IMR-90 (cell line): ENCODE data around the gene RAP1GAP. TPM values are rescaled to one million over a fixed set of nuclear protein-coding genes. Genes with fewer than 3 reads are reported as not detected.
A peak's percentile ranks its signal among the peaks of the same experiment; 100 is the strongest.

Experiments used
- ATAC-seq: fragments of 200-7000 bp; cut with Tn5 transposase; 2 replicates; pipeline ENCODE4 v1.9.1; 2020; ENCODE audit warnings: low read depth, mild to moderate bottlenecking, moderate library complexity
- BruUV-seq: library from RNA; stranded (reverse); fragments of 400-500 nt; replicated peaks from 2 replicates; lab custom pipeline; 2021; lab: Mats Ljungman, UMichigan
- CTCF ChIA-PET: fragments of 300-600 bp; formaldehyde crosslinking; extraction: SDS; loops from one replicate; lab custom pipeline; 2021; ENCODE audit warnings: antibody characterized with exemption; lab: Yijun Ruan, JAX
- POLR2A ChIA-PET: fragments of 300-600 bp; sonication (Branson Sonifier 250); formaldehyde crosslinking; loops from one replicate; lab custom pipeline; 2022; ENCODE audit warnings: antibody characterized with exemption; ENCODE audit not compliant: unreplicated experiment; lab: Charles Lee
- DNase-seq: peaks from one replicate; pipeline ENCODE4 v3.0.0; 2013
- H2AFZ ChIP-seq: replicated peaks from 2 replicates; pipeline ENCODE3; 2013; ENCODE audit warnings: low read length, mild to moderate bottlenecking; ENCODE audit not compliant: poor library complexity
- H2AK5ac ChIP-seq: 2 replicates; pipeline ENCODE4 v1.6.1; 2013; ENCODE audit warnings: low read depth, low read length, inconsistent platforms
- H2AK9ac ChIP-seq: replicated peaks from 2 replicates; pipeline ENCODE3; 2013; ENCODE audit warnings: mild to moderate bottlenecking, low read depth, low read length, moderate library complexity; ENCODE audit not compliant: poor library complexity
- H2BK120ac ChIP-seq: 2 replicates; pipeline ENCODE4 v1.6.1; 2013; ENCODE audit warnings: low read depth, low read length, inconsistent platforms
- H2BK15ac ChIP-seq: 3 replicates; pipeline ENCODE4 v1.6.1; 2013; ENCODE audit warnings: low read depth, low read length, inconsistent platforms
- H2BK20ac ChIP-seq: 2 replicates; pipeline ENCODE4 v1.6.1; 2013; ENCODE audit warnings: low read depth, mild to moderate bottlenecking, inconsistent platforms, low read length, moderate library complexity
- H2BK5ac ChIP-seq: 2 replicates; pipeline ENCODE4 v1.6.1; 2013; ENCODE audit warnings: mild to moderate bottlenecking, low read depth, low read length, inconsistent platforms; ENCODE audit not compliant: poor library complexity, severe bottlenecking
- H3K14ac ChIP-seq: replicated peaks from 2 replicates; pipeline ENCODE4 v1.6.1; 2013; ENCODE audit warnings: low read depth, low read length, inconsistent platforms
- H3K18ac ChIP-seq: 2 replicates; pipeline ENCODE4 v1.6.1; 2013; ENCODE audit warnings: low read depth, low read length, control low read depth
- H3K23ac ChIP-seq: 2 replicates; pipeline ENCODE4 v1.6.1; 2013; ENCODE audit warnings: low read depth, low read length, inconsistent platforms
- H3K27ac ChIP-seq: 2 replicates; pipeline ENCODE4 v1.5.1; 2013; ENCODE audit warnings: mild to moderate bottlenecking, control low read depth, low read length; ENCODE audit not compliant: insufficient read depth
- H3K27me3 ChIP-seq: 2 replicates; pipeline ENCODE4 v1.6.1; 2013; ENCODE audit warnings: low read length; ENCODE audit not compliant: control insufficient read depth, insufficient read depth
- H3K36me3 ChIP-seq: 2 replicates; pipeline ENCODE4 v1.6.1; 2013; ENCODE audit warnings: low read length, mixed read lengths; ENCODE audit not compliant: control insufficient read depth, insufficient read depth
- H3K4ac ChIP-seq: 2 replicates; pipeline ENCODE4 v1.6.1; 2013; ENCODE audit warnings: low read depth, low read length, inconsistent platforms
- H3K4me1 ChIP-seq: 2 replicates; pipeline ENCODE4 v1.6.1; 2013; ENCODE audit warnings: low read length, mixed read lengths; ENCODE audit not compliant: control insufficient read depth, insufficient read depth
- H3K4me2 ChIP-seq: 2 replicates; pipeline ENCODE4 v1.6.1; 2013; ENCODE audit warnings: low read depth, mild to moderate bottlenecking, control low read depth, low read length, moderate library complexity
- H3K4me3 ChIP-seq: 2 replicates; pipeline ENCODE4 v1.5.1; 2013; ENCODE audit warnings: low read depth, mild to moderate bottlenecking, control low read depth, low read length, moderate library complexity; ENCODE audit not compliant: insufficient read depth
- H3K56ac ChIP-seq: 2 replicates; pipeline ENCODE4 v1.6.1; 2013; ENCODE audit warnings: low read length, inconsistent platforms; ENCODE audit not compliant: insufficient read depth; ENCODE audit errors: extremely low read depth
- H3K79me1 ChIP-seq, 2 experiments: 2 replicates each; pipeline ENCODE4 v1.6.1; 2013; ENCODE audit warnings: low read length in 2 of 2, inconsistent platforms in 1 of 2, low read depth in 1 of 2
- H3K9ac ChIP-seq: 2 replicates; pipeline ENCODE4 v1.6.1; 2013; ENCODE audit warnings: low read depth, low read length, control low read depth
- H3K9me1 ChIP-seq: 2 replicates; pipeline ENCODE4 v1.6.1; 2013; ENCODE audit warnings: low read length, inconsistent platforms; ENCODE audit not compliant: insufficient read depth
- H3K9me3 ChIP-seq: 2 replicates; pipeline ENCODE4 v1.6.1; 2013; ENCODE audit warnings: low read length; ENCODE audit not compliant: control insufficient read depth, insufficient read depth
- H4K20me1 ChIP-seq: 2 replicates; pipeline ENCODE4 v1.6.1; 2013; ENCODE audit warnings: low read length, inconsistent platforms; ENCODE audit not compliant: insufficient read depth
- H4K5ac ChIP-seq: 2 replicates; pipeline ENCODE4 v1.6.1; 2013; ENCODE audit warnings: mild to moderate bottlenecking, low read depth, low read length, control low read depth
- H4K8ac ChIP-seq, 2 experiments: 2 replicates each; pipeline ENCODE4 v1.6.1; 2013; ENCODE audit warnings: low read depth in 2 of 2, low read length in 2 of 2, control low read depth in 1 of 2, inconsistent platforms in 1 of 2
- H4K91ac ChIP-seq: 2 replicates; pipeline ENCODE4 v1.6.1; 2013; ENCODE audit warnings: low read depth, low read length, inconsistent platforms; ENCODE audit not compliant: insufficient read depth
- BHLHE40 ChIP-seq: fragments of 150-350 bp; IDR thresholded peaks from 2 replicates; pipeline ENCODE4 v1.6.1; 2016; ENCODE audit warnings: mild to moderate bottlenecking, low read depth, low read length
- CEBPB ChIP-seq: IDR thresholded peaks from 2 replicates; pipeline ENCODE4 v1.6.1; 2012; ENCODE audit warnings: low read depth, low read length, improper control_type of control experiment
- CTCF ChIP-seq: conservative IDR thresholded peaks from 2 replicates; pipeline ENCODE4 v1.5.1; 2012; ENCODE audit warnings: mild to moderate bottlenecking, low read depth, low read length, improper control_type of control experiment
- FOS ChIP-seq: fragments of 150-350 bp; IDR thresholded peaks from 2 replicates; pipeline ENCODE4 v1.6.1; 2016; ENCODE audit warnings: low read depth, low read length
- MAFK ChIP-seq: IDR thresholded peaks from 2 replicates; pipeline ENCODE4 v1.6.1; 2012; ENCODE audit warnings: low read depth, low read length, improper control_type of control experiment
- MAZ ChIP-seq: IDR thresholded peaks from 2 replicates; pipeline ENCODE4 v1.6.1; 2012; ENCODE audit warnings: low read depth, mild to moderate bottlenecking, low read length, improper control_type of control experiment, moderate library complexity, borderline replicate concordance
- MXI1 ChIP-seq: IDR thresholded peaks from 2 replicates; pipeline ENCODE4 v1.6.1; 2012; ENCODE audit warnings: low read depth, mild to moderate bottlenecking, low read length, moderate library complexity, borderline replicate concordance
- NFE2L2 ChIP-seq: fragments of 150-350 bp; IDR thresholded peaks from 2 replicates; pipeline ENCODE4 v1.6.1; 2016; ENCODE audit warnings: low read depth, mild to moderate bottlenecking, low read length
- POLR2A ChIP-seq: IDR thresholded peaks from 2 replicates; pipeline ENCODE4 v1.6.1; 2012; ENCODE audit warnings: mild to moderate bottlenecking, low read depth, low read length
- RAD21 ChIP-seq: IDR thresholded peaks from 2 replicates; pipeline ENCODE4 v1.6.1; 2012; ENCODE audit warnings: low read length, improper control_type of control experiment
- RCOR1 ChIP-seq: IDR thresholded peaks from 2 replicates; pipeline ENCODE4 v1.6.1; 2012; ENCODE audit warnings: mild to moderate bottlenecking, low read length, improper control_type of control experiment; ENCODE audit not compliant: insufficient replicate concordance
- SMC3 ChIP-seq: fragments of 150-350 bp; IDR thresholded peaks from 2 replicates; pipeline ENCODE4 v1.6.1; 2016; ENCODE audit warnings: low read depth, mild to moderate bottlenecking, antibody characterized with exemption, low read length, moderate library complexity
- USF2 ChIP-seq: fragments of 150-350 bp; IDR thresholded peaks from 2 replicates; pipeline ENCODE4 v1.6.1; 2017; ENCODE audit warnings: mild to moderate bottlenecking, antibody characterized with exemption, low read length, low read depth
- WGBS, 2 experiments: methylation state at CpG; one replicate each; pipeline versions ENCODE4 v1.1.5 to v1.1.7; 2013; ENCODE audit warnings: missing lambda C conversion rate in 2 of 2; ENCODE audit not compliant: insufficient read length in 1 of 2; ENCODE audit errors: extremely low coverage in 2 of 2; 5-methylcytosine and 5-hydroxymethylcytosine counted together
- dilution Hi-C: fragments of 300-500 bp; cut with HindIII; formaldehyde crosslinking; loops from one replicate; pipeline ENCODE4 v1.14.3; 2018; ENCODE audit warnings: low sequenced_read_pairs; ENCODE audit not compliant: unreplicated experiment
- in situ Hi-C: fragments of 300-500 bp; cut with MboI; formaldehyde crosslinking; loops from 3 replicates; pipeline ENCODE4 v1.14.3; 2019; ENCODE audit warnings: low sequenced_read_pairs, inconsistent platforms, mixed read lengths
- intact Hi-C: fragments of 100-400 bp; cut with micrococcal nuclease; formaldehyde crosslinking; loops from 2 replicates; pipeline ENCODE4 v1.10.0; 2022
- polyA plus RNA-seq, 3 experiments: library from polyadenylated mRNA; depleted of rRNA; stranded (reverse); fragments of >200 nt; gene quantifications; 2 replicates each; pipeline ENCODE4 v1.2.3, GENCODE V29; 2012; ENCODE audit warnings: low replicate concordance in 1 of 3
- total RNA-seq: library from RNA; depleted of rRNA; stranded (reverse); fragments of >200 nt; gene quantifications from 2 replicates; pipeline ENCODE4 v1.2.3, GENCODE V29; 2012

RAP1GAP gene
- total and polyA plus RNA-seq, 2 of the 4 experiments (the other 2 are of a cell fraction) = under 0.01 to 0.10 TPM

DNA sequence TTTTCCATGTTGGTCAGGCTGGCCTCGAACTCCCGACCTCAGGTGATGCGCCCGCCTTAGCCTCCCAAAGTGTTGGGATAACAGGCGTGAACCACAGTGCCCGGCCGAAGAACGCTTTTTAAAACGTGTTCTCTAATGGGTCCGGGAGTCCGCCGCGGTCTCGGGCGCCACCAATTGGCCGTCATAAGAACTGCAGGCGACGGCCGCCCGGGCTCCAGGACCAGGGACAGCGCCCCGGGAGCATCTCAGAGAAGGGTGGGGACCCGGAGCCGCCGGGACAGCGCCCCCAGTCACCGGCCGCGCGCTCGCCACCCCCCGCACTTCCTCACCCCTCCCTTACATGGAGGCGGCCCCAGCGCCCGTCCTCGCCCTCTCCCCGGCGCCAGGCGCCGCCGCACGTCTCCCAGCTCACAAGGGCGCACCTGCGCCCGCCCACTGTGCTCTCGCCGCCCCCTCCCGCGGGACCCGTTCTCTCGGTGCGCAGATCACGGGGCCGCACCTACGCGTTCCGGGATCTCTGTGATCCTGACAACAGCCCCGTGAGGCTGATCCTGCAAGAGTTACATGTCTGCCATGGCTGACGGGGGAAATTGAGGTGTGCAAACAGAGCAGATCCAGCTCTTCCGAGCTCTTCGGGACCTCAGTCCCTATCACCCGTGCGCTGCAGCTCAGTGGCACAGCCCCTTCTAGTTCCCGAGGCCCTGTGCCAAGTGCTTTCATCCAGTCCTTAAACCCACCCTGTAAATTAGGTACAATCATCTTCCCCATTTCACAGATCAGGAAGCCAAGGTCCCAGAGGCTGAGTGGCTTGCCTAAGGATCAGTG, 9.8 kb downstream of the RAP1GAP start (continued):
- TF ChIP-seq BHLHE40 = 0 out of 2 replicates have a peak, but pooled peaks have one; percentile 20
- TF ChIP-seq NFE2L2 = no peak
- no peak for TF ChIP-seq MAFK

DNA sequence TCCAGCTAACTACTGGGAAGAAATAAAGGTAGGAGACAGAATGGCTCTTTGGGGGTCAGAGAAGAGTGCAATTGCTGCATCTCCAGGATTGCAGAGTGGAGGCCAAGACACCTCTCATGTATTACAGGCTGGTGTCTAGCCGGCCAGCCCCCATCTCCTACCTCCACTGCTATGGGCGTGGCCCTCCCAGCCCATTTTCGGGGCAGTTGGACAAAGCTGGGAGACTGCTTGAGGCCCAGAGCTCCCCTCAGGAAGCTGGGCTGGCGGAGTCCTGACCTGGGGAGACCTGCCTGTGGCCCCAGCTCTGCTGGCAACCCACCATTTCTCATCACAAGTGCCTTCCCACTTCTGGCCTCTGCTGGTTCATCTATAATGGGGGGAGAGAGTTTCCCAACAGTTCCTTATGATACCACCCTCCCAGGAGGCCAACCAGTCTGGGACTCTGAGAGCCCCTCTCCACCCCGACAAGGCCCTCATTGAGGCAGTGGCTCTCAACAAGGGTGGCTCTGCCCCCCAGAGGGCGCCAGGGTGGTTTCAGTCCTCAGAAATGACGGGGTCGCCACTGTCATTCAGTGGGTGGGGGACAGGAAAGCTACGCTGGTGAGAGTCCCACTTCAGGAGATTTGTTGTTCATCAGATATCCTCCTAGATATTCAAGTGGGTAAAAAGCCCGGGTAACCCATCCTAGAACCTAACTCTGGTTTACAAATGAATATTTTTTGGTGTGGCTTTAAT, 11.5 kb downstream of the RAP1GAP start:
- in situ Hi-C loops = loop anchor here (10.0 kb wide), 2 partner anchors 283 to 403 kb away; no protein-coding TSS in a partner anchor
- H2AK5ac ChIP-seq = no peak overlapping the region
- no peak overlapping the region for H4K91ac ChIP-seq
- H3K4me2 ChIP-seq = no peak overlapping the region
- H4K8ac ChIP-seq = no peak overlapping the region
- H4K20me1 ChIP-seq = peaks cover 5% of the 10 kb centered on the region; the same call in 1 of the 2 replicates
- no peak overlapping the region for H3K56ac ChIP-seq
- 0 out of 2 replicates have a peak, but pooled peaks cover 5% of the 10 kb centered on the region for H3K9me1 ChIP-seq
- H4K5ac ChIP-seq = no peak overlapping the region
- no peak overlapping the region for H3K4me3 ChIP-seq
- H2AK9ac ChIP-seq = no peak overlapping the region
- H3K14ac ChIP-seq = no peak overlapping the region
- H3K9me3 ChIP-seq = no peaks in the 10 kb centered on the region
- H2BK120ac ChIP-seq = no peak overlapping the region
- BruUV-seq = no TSS peak
- no peak overlapping the region for H3K9ac ChIP-seq
- H3K79me1 ChIP-seq = no peaks in the 10 kb centered on the region
- H3K4me1 ChIP-seq = no peaks in the 10 kb centered on the region
- no peak overlapping the region for H2BK15ac ChIP-seq
- H3K18ac ChIP-seq = no peak overlapping the region
- H2BK20ac ChIP-seq = no peak overlapping the region
- H2BK5ac ChIP-seq = no peak overlapping the region
- no peak for ATAC-seq
- intact Hi-C loops = loop anchor here (5.0 to 10.0 kb wide), 3 partner anchors 123 to 403 kb away; no protein-coding TSS in a partner anchor
- POLR2A ChIA-PET = no interaction called here
- CTCF ChIA-PET = no interaction called here
- no peak for DNase-seq
- dilution Hi-C loops = no loop called here
- H3K4ac ChIP-seq = no peak overlapping the region
- no CpG with 5 or more reads among the region's 10 CpGs for WGBS, 2 experiments
- H3K27me3 ChIP-seq = peaks cover 49% of the 10 kb centered on the region
- H2AFZ ChIP-seq = no peak overlapping the region
- no peak overlapping the region for H3K23ac ChIP-seq
- no peaks in the 10 kb centered on the region for H3K36me3 ChIP-seq
- no peak overlapping the region for H3K27ac ChIP-seq
- TF ChIP-seq USF2 = no peak
- TF ChIP-seq MXI1 = no peak
- no peak for TF ChIP-seq BHLHE40
- no peak for TF ChIP-seq RCOR1
- no peak for TF ChIP-seq MAZ
- no peak for TF ChIP-seq SMC3
- TF ChIP-seq CTCF = no peak
- no peak for TF ChIP-seq POLR2A
- TF ChIP-seq CEBPB = no peak
- no peak for TF ChIP-seq NFE2L2
- no peak for TF ChIP-seq FOS
- no peak for TF ChIP-seq RAD21
